Testis (tissue), 2 donors: Measurements from ENCODE around the gene TAS2R5.

Source experiments
- POLR2A ChIP-seq: fragments of 450-650 bp; IDR thresholded peaks from one replicate; pipeline ENCODE4 v1.6.1; 2017; ENCODE audit warnings: antibody characterized with exemption, mild to moderate bottlenecking, moderate library complexity
- TF ChIP-seq, protein P1 (sequence below), 3 experiments: fragments of 450-650 bp in 2 of 3; fragments of 200-600 bp in 1 of 3; sonication (generic) in 1 of 3; IDR thresholded peaks; one replicate each; pipeline ENCODE4 v1.5.1; 2016 to 2019; ENCODE audit warnings: antibody characterized with exemption in 3 of 3, mild to moderate bottlenecking in 2 of 3, moderate library complexity in 1 of 3

DNA sequence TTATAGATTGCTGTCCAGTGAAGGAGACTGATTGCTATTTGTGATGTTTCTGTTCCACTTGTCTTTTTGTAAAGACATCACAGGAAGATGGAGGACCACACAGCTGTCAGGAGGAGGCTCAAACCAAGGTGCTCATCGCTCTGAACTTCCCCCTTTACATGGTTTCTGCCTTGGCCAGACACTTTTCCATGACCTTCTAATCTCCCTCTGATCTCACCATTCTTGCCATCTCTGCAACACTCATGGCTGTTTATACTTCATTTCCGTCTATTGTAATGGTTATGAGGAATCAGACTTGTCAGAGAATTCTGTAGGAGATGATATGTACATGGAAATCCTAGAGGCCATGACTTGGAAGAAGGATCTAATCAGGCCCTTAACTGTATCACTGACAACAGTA, 1.7 kb upstream of the TAS2R5 start:
- TF ChIP-seq POLR2A: no peak
- TF ChIP-seq, protein P1, sequence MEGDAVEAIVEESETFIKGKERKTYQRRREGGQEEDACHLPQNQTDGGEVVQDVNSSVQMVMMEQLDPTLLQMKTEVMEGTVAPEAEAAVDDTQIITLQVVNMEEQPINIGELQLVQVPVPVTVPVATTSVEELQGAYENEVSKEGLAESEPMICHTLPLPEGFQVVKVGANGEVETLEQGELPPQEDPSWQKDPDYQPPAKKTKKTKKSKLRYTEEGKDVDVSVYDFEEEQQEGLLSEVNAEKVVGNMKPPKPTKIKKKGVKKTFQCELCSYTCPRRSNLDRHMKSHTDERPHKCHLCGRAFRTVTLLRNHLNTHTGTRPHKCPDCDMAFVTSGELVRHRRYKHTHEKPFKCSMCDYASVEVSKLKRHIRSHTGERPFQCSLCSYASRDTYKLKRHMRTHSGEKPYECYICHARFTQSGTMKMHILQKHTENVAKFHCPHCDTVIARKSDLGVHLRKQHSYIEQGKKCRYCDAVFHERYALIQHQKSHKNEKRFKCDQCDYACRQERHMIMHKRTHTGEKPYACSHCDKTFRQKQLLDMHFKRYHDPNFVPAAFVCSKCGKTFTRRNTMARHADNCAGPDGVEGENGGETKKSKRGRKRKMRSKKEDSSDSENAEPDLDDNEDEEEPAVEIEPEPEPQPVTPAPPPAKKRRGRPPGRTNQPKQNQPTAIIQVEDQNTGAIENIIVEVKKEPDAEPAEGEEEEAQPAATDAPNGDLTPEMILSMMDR (IDR thresholded peaks at IDR 0.05): no peak
